Measurements from ENCODE around the gene SCAF8. TPM values are rescaled to one million over a fixed set of nuclear protein-coding genes. Genes with fewer than 3 reads are reported as not detected.
A peak's percentile ranks its signal among the peaks of the same experiment; 100 is the strongest.

The SCAF8 gene
- total RNA-seq, 2 donors from 2014 or later, result 42.0 to 53.5 TPM

DNA sequence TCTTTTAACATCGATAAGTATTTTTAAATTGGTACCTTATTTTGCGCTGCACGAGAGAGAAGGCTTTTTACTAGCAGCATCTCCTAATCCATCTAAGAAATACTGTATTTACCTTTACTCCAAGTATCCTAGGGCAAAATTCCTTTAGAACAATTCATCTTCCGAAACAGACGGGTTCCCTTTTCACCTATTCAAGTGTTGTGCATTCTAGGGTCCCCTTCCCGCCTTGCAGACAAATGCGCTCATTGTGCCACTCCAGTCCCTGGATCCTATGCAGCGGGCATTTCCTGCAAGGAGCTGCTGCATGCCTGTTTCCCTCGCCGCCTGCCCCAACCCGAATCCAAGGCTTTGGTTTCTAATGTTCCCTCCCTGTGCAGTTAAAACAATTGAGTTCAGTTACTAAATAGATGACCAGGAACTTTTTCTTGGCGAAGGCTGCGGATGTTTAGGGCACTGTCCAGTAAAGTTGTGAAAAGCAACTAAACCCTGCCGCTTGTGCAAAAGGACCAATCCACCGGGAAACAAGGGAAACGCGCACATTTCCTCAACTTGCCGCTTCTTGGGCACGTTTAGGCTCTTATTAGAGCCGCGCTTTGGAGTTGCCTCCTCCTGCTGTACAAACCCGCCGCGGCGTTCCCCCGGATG lies 556 bp upstream of the SCAF8 start:
- DNase-seq (ENCODE audit: low spot score), result peak; percentile 48
- WGBS, result 4% methylated on average over 26 of the region's 26 CpGs
- intact Hi-C loops (cut with DNase I), result loop anchor here (2.0 to 10.0 kb wide), 2 partner anchors 72 to 442 kb away; no protein-coding TSS in a partner anchor
- peak overlapping the region; percentile 100 for H3K27ac ChIP-seq
- peak overlapping the region; percentile 99 to 100 for H3K4me3 ChIP-seq
- H3K4me1 ChIP-seq (replicated peaks), result no peaks in the 10 kb centered on the region
- H3K9me3 ChIP-seq, result no peaks in the 10 kb centered on the region
- TF ChIP-seq POLR2A (IDR thresholded peaks at IDR 0.05) (no peak), CTCF (IDR thresholded peaks at IDR 0.05) (no peak), POLR2AphosphoS5 (IDR thresholded peaks at IDR 0.05) (no peak)
- H3K27me3 ChIP-seq (replicated peaks; ENCODE audit: insufficient read depth), result no peaks in the 10 kb centered on the region
- no peaks in the 10 kb centered on the region for H3K36me3 ChIP-seq

DNA sequence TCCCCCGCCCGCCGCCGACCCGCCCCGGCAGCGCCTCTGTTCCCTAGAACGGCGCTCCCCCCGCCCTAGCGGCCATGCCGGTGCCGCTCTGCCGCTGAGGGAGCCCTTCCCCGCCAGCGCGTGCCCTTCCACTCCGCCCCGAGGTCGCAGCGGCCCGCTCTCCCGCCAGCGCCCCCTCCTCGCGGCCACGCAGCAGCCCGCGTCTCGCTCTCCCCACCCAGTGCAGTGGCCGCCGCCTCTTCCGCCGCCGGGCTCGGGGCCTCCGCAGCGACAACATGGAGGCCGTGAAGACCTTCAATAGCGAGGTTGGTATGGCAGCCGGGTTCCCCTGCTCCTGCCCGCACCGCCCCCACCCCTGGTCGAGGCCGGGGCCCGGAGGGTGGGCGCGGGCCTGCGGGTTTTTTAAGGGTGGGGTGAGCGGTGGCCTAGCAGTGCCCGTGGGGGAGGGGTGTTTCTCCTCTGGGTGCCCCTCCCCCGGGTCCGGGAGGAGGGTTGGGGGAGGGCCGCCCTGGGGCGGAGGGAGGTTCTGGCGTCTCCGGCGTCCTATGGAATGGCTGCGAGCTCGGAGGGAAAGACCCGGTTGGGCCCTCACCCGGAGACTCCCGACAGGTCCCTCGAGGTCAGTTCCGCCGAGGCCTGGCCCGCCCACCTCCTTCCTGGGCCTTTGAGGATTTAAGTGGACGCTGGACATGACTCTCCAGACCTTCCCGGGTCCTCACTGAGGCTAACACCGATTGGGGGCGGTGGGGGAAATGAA lies 588 bp downstream of the SCAF8 start:
- H3K27ac ChIP-seq, result peak overlapping the region; percentile 100
- H3K27me3 ChIP-seq (replicated peaks; ENCODE audit: insufficient read depth), result no peaks in the 10 kb centered on the region
- TF ChIP-seq POLR2A (IDR thresholded peaks at IDR 0.05), result peak; percentile 83
- TF ChIP-seq POLR2AphosphoS5 (IDR thresholded peaks at IDR 0.05), result peak; percentile 79
- TF ChIP-seq CTCF (IDR thresholded peaks at IDR 0.05), result peak in 1 of 4 experiments; percentile 24
- H3K4me3 ChIP-seq, result peak overlapping the region; percentile 99 to 100
- H3K36me3 ChIP-seq, result no peaks in the 10 kb centered on the region
- H3K9me3 ChIP-seq, result no peaks in the 10 kb centered on the region
- peak; percentile 98 for DNase-seq (ENCODE audit: low spot score)
- intact Hi-C loops (cut with DNase I), result loop anchor here (2.0 to 10.0 kb wide), 2 partner anchors 71 to 441 kb away; no protein-coding TSS in a partner anchor
- peaks cover 6% of the 10 kb centered on the region for H3K4me1 ChIP-seq (replicated peaks)
- WGBS, result 0% methylated on average over 40 of the region's 71 CpGs

GRCh38 chr6:154736618-154737259 lies 3.5 kb downstream of the SCAF8 start:
- no peak for DNase-seq (ENCODE audit: low spot score)
- Histone ChIP-seq H3K4me3 (no peak overlapping the region), H3K4me1 (replicated peaks) (peaks cover 6% of the 10 kb centered on the region), H3K27ac (no peak overlapping the region), H3K9me3 (no peaks in the 10 kb centered on the region), H3K27me3 (replicated peaks; ENCODE audit: insufficient read depth) (no peaks in the 10 kb centered on the region), H3K36me3 (no peaks in the 10 kb centered on the region)
- WGBS, result 57% methylated on average over 4 of the region's 4 CpGs
- intact Hi-C loops (cut with DNase I), result loop anchor here (10.0 kb wide), 1 partner anchor 438 kb away; no protein-coding TSS in a partner anchor
- TF ChIP-seq POLR2A (IDR thresholded peaks at IDR 0.05) (no peak), POLR2AphosphoS5 (IDR thresholded peaks at IDR 0.05) (no peak), CTCF (IDR thresholded peaks at IDR 0.05) (no peak)

- Histone ChIP-seq H3K27ac (no peak overlapping the region), H3K27me3 (replicated peaks; ENCODE audit: insufficient read depth) (no peaks in the 10 kb centered on the region), H3K4me3 (no peak overlapping the region), H3K36me3 (no peaks in the 10 kb centered on the region), H3K9me3 (no peaks in the 10 kb centered on the region), H3K4me1 (replicated peaks) (peaks cover 6% of the 10 kb centered on the region)
- 85% methylated on average over 9 of the region's 9 CpGs for WGBS
- no peak for DNase-seq (ENCODE audit: low spot score)
- TF ChIP-seq POLR2AphosphoS5 (IDR thresholded peaks at IDR 0.05), result no peak
- intact Hi-C loops (cut with DNase I), result loop anchor here (10.0 kb wide), 1 partner anchor 437 kb away; no protein-coding TSS in a partner anchor
Observed at GRCh38 chr6:154737424-154737823, 4.2 kb downstream of the SCAF8 start.

- Histone ChIP-seq H3K27ac (no peak overlapping the region), H3K36me3 (no peaks in the 10 kb centered on the region), H3K27me3 (replicated peaks; ENCODE audit: insufficient read depth) (no peaks in the 10 kb centered on the region), H3K4me1 (replicated peaks) (peaks cover 6% of the 10 kb centered on the region), H3K4me3 (no peak overlapping the region), H3K9me3 (no peaks in the 10 kb centered on the region)
- no peak for DNase-seq (ENCODE audit: low spot score)
- TF ChIP-seq POLR2AphosphoS5 (IDR thresholded peaks at IDR 0.05), result no peak
- no peak for TF ChIP-seq CTCF (IDR thresholded peaks at IDR 0.05)
- intact Hi-C loops (cut with DNase I), result loop anchor here (10.0 kb wide), 1 partner anchor 436 kb away; no protein-coding TSS in a partner anchor
- 58% methylated on average over 3 of the region's 3 CpGs for WGBS
Observed at GRCh38 chr6:154738551-154738961, 5.3 kb downstream of the SCAF8 start.
